ENCODE data around the gene NUP62. TPM values are rescaled to one million over a fixed set of nuclear protein-coding genes. Genes with fewer than 3 reads are reported as not detected.

NUP62 gene
- total RNA-seq, 1 experiment from 2014 or later, result 85.2 TPM

- no peaks in the 10 kb centered on the region for H3K9me3 ChIP-seq (ENCODE audit: control insufficient read depth in 1 of 2, insufficient read depth in 1 of 2, low read depth in 1 of 2, low read length in 2 of 2)
- ChIA-PET RAD21 (ENCODE audit: low non-redundant PET in 1 of 2, low total read pairs in 2 of 2, uncharacterized antibody in 2 of 2, unreplicated experiment in 2 of 2) (no interaction called here), POLR2A (no interaction called here), CTCF (no interaction called here)
- no peak overlapping the region for H3K9ac ChIP-seq (ENCODE audit: low read length)
- no peak overlapping the region for H2AFZ ChIP-seq (ENCODE audit: low read depth, low read length, poor library complexity, severe bottlenecking)
- intact Hi-C loops (cut with micrococcal nuclease), result no loop called here
- H3K4me3 ChIP-seq (replicated peaks in 1 of 2; ENCODE audit: low read depth in 1 of 2, low read length in 2 of 2), result no peak overlapping the region
- no peaks in the 10 kb centered on the region for H3K27me3 ChIP-seq (ENCODE audit: insufficient read depth, low read length)
- no peaks in the 10 kb centered on the region for H3K9me2 ChIP-seq (ENCODE audit: insufficient read depth)
- H3K4me1 ChIP-seq (ENCODE audit: control insufficient read depth in 1 of 2, insufficient read depth in 2 of 2, low read length in 2 of 2), result no peaks in the 10 kb centered on the region
- DNase-seq (ENCODE audit: low read depth, low spot score), result no peak
- BruUV-seq (replicated peaks), result no TSS peak
- no peak overlapping the region; the same call in 1 of the 2 replicates for H3K27ac ChIP-seq (ENCODE audit: low read depth, low read length)
- H4K20me1 ChIP-seq (ENCODE audit: insufficient read depth), result peaks cover 7% of the 10 kb centered on the region; the same call in 1 of the 2 replicates
- H3K36me3 ChIP-seq (ENCODE audit: control insufficient read depth in 1 of 2, insufficient read depth in 2 of 2, low read length in 2 of 2), result peaks cover 28 to 45% of the 10 kb centered on the region in 2 experiments
- TF ChIP-seq, protein P1, sequence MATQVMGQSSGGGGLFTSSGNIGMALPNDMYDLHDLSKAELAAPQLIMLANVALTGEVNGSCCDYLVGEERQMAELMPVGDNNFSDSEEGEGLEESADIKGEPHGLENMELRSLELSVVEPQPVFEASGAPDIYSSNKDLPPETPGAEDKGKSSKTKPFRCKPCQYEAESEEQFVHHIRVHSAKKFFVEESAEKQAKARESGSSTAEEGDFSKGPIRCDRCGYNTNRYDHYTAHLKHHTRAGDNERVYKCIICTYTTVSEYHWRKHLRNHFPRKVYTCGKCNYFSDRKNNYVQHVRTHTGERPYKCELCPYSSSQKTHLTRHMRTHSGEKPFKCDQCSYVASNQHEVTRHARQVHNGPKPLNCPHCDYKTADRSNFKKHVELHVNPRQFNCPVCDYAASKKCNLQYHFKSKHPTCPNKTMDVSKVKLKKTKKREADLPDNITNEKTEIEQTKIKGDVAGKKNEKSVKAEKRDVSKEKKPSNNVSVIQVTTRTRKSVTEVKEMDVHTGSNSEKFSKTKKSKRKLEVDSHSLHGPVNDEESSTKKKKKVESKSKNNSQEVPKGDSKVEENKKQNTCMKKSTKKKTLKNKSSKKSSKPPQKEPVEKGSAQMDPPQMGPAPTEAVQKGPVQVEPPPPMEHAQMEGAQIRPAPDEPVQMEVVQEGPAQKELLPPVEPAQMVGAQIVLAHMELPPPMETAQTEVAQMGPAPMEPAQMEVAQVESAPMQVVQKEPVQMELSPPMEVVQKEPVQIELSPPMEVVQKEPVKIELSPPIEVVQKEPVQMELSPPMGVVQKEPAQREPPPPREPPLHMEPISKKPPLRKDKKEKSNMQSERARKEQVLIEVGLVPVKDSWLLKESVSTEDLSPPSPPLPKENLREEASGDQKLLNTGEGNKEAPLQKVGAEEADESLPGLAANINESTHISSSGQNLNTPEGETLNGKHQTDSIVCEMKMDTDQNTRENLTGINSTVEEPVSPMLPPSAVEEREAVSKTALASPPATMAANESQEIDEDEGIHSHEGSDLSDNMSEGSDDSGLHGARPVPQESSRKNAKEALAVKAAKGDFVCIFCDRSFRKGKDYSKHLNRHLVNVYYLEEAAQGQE (IDR thresholded peaks at IDR 0.05; ENCODE audit: low read depth), result no peak
- TF ChIP-seq EGR1 (IDR thresholded peaks at IDR 0.05; ENCODE audit: low read depth) (no peak), ZNF274 (IDR thresholded peaks at IDR 0.05; ENCODE audit: low read depth, low read length) (no peak), ATF3 (IDR thresholded peaks at IDR 0.05) (no peak), EZH2phosphoT487 (IDR thresholded peaks at IDR 0.05; ENCODE audit: borderline replicate concordance) (no peak), POLR2AphosphoS5 (IDR thresholded peaks at IDR 0.05; ENCODE audit: low read depth, low read length) (no peak), RAD21 (IDR thresholded peaks at IDR 0.05; ENCODE audit: low read depth) (no peak), EZH2 (IDR thresholded peaks at IDR 0.05) (no peak), SIN3A (IDR thresholded peaks at IDR 0.05; ENCODE audit: low read depth) (no peak), POLR2A (IDR thresholded peaks at IDR 0.05; ENCODE audit: borderline replicate concordance, extremely low read depth, insufficient read depth, insufficient read length) (no peak), TCF7L2 (IDR thresholded peaks at IDR 0.05; ENCODE audit: borderline replicate concordance, extremely low read depth, insufficient read depth, insufficient read length) (no peak)
- TF ChIP-seq, protein P2, sequence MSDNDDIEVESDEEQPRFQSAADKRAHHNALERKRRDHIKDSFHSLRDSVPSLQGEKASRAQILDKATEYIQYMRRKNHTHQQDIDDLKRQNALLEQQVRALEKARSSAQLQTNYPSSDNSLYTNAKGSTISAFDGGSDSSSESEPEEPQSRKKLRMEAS (IDR thresholded peaks at IDR 0.05), result no peak
- TF ChIP-seq, protein P3, sequence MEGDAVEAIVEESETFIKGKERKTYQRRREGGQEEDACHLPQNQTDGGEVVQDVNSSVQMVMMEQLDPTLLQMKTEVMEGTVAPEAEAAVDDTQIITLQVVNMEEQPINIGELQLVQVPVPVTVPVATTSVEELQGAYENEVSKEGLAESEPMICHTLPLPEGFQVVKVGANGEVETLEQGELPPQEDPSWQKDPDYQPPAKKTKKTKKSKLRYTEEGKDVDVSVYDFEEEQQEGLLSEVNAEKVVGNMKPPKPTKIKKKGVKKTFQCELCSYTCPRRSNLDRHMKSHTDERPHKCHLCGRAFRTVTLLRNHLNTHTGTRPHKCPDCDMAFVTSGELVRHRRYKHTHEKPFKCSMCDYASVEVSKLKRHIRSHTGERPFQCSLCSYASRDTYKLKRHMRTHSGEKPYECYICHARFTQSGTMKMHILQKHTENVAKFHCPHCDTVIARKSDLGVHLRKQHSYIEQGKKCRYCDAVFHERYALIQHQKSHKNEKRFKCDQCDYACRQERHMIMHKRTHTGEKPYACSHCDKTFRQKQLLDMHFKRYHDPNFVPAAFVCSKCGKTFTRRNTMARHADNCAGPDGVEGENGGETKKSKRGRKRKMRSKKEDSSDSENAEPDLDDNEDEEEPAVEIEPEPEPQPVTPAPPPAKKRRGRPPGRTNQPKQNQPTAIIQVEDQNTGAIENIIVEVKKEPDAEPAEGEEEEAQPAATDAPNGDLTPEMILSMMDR (IDR thresholded peaks at IDR 0.05 in 2 of 3, conservative IDR thresholded peaks at IDR 0.05 in 1 of 3; ENCODE audit: borderline replicate concordance in 1 of 3, insufficient read depth in 1 of 3, low read depth in 2 of 3, low read length in 2 of 3), result no peak
- H3K79me2 ChIP-seq (ENCODE audit: insufficient read depth, low read length), result peaks cover 98% of the 10 kb centered on the region
- no peak for ATAC-seq
- no peak overlapping the region for H3K4me2 ChIP-seq (ENCODE audit: low read length)
Measured at GRCh38 chr19:49921871-49922795, 7.2 kb downstream of the NUP62 start.
